ENCODE results near the gene TYW1. TPM values are rescaled to one million over a fixed set of nuclear protein-coding genes. Genes with fewer than 3 reads are reported as not detected.
"Not testable (repeated sequence)": the region's sequence is repeated elsewhere in the genome, so short reads cannot be mapped to it uniquely, and the experiment has no call there.

The TYW1 gene
- polyA plus RNA-seq, 3 donors: 23.1 to 24.1 (median 23.9) TPM

DNA sequence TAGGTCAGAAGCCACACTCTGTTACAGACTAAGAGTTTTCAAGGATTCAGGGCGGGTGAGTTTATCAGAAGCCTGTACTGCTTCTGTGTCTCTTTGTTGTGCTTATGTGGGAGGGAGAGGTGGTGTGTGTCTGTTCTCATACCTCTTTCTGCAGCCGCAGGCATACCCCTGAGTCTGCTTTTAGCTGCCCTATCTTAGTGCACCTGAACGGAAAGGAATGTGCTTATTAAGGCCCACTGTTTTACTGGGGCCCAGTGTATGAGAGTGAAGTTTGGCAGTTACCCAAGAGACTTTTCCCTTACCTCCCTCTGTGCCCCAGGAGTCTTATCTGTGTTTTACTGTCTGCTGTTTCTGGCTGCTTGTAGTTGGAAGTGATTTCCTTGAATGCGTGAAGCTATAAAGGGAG, 104.3 kb downstream of the TYW1 start:
- DNase-seq (ENCODE audit: extremely low read depth in 1 of 11, low read depth in 9 of 11, low spot score in 4 of 11): peak in 1 of 11 donors; percentile 2

DNA sequence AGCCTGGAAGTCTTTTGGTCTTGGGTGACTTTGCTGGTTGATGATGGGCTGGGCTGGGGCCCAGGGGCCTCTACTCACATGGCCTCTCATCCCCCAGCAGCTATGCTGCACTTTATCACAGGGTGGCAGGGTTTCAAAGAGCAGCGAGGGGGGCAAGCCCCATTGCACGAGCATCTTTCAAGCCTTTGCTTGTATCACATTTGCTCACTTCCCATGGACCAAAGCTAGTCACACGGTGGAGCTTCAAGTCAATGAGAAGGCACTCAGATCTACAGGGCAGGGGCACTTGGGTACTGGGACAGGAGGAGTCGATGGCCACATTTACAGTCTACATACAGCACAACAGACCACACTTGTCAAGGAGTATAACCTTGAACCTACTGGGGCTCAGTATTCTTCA, 108.3 kb downstream of the TYW1 start:
- DNase-seq (ENCODE audit: extremely low read depth in 1 of 11, low read depth in 9 of 11, low spot score in 4 of 11): not testable (repeated sequence)

DNA sequence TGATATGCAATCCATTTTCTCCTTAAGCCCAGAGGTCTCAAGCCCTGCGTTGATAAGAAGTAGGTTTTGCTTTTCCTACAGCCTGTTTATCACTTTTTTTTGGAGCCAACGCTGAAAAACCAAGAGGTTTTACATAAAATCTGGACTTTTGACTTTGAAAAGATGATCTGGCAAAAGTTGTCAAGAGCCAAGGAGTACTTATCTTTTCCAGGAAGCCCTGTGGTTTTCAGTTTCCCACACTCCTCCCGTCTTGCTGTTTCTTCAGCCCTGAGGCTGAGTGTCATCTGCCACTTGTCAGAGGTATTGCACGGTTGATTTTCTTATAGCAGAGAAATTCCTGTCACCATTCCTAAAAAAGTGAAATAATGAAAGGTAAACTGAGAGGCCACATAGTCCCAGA, 108.7 kb downstream of the TYW1 start:
- no peak for DNase-seq (ENCODE audit: extremely low read depth in 1 of 11, low read depth in 9 of 11, low spot score in 4 of 11)

DNA sequence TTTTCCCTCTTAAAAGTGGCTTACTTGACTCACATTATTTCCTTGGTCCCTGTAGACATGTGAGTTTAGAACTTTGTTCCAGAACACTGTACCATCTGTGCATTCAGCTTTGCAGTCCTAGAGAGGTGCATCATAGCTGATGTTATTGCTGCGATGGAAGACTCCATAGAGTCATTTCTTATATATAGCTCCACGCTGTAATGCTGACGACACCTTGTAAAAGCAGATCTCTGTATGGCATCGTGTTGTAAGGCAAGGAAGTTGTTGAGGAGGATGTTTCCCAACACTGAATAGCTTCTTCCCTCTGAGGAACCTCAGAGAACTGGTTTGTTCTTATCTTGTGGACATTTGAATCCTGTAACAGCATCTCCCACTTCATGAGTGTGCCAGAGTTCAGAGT, 109.6 kb downstream of the TYW1 start:
- DNase-seq (ENCODE audit: extremely low read depth in 1 of 11, low read depth in 9 of 11, low spot score in 4 of 11): not testable (repeated sequence)

DNA sequence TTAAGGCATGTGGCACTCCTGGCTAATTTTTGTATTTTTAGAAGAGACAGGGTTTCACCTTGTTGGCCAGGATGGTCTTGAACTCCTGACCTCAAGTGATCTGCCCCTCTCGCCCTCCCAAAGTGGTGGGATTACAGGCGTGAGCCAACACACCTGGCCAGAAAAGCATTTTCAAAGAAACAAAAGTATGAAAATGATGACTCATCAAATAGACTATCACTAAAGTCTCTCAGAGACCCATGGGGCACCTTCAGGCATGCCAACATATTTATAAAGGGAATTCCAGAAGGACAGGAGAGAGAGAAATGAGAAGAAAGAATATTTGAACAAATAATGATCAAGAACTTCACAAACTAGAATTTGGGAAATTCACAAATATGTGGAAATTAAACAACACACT, 114.7 kb downstream of the TYW1 start:
- not testable (repeated sequence) for DNase-seq (ENCODE audit: extremely low read depth in 1 of 11, low read depth in 9 of 11, low spot score in 4 of 11)

DNA sequence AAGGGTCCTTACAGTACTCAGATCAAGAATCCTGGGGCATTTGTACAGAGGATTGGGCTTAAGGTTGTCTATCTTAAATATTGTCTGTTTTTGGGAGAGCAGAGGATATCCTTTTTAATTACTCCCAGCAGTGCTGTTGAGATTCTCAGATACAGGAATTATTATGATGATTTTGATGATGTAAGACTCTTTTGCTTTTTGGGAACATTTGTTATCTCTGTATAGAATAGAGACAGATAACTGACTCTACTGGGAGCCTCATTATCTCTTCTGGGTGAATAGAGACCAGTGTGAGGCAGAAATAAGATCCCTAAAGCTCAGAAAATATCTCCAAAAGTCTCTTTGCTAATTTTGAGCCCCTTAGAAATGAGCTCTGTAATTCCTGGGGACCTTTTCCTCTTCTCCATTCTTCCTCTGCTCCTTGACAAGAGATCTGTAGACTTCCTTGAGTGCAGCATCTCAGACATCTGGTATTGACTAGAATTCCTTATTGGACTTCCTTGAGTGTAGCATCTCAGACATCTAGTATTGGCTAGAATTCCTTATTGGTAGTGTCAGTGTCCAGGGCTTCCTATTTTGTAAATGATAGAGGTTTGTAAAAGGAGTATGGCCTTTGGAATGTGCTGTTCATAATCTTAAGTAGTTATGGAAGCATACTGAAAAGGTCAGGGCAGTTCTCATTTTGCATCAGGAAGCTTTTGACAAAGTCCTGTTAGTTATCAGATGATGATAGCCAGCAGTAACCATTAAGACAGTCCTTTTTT, 118.0 kb downstream of the TYW1 start:
- not testable (repeated sequence) for DNase-seq (ENCODE audit: extremely low read depth in 1 of 11, low read depth in 9 of 11, low spot score in 4 of 11)

DNA sequence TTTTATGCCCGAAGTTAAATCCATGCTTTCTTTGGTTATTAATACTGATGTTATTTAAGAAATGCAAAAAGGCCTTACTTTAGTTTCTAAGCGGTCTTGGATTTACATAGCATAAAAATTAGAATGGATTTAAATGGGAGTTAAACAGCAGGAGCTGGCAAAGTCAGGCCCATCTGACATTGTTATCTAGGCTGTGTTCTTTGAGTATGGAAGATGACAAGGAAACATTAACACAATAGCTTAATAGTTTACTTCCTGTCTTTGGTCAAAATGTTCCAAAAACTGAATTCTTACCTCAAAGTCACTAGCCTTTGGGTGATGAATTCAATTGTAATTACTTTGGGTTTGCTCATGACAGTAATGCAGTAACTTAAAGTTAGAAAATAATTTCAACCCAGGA, 123.9 kb downstream of the TYW1 start:
- not testable (repeated sequence) for DNase-seq (ENCODE audit: extremely low read depth in 1 of 11, low read depth in 9 of 11, low spot score in 4 of 11)

DNA sequence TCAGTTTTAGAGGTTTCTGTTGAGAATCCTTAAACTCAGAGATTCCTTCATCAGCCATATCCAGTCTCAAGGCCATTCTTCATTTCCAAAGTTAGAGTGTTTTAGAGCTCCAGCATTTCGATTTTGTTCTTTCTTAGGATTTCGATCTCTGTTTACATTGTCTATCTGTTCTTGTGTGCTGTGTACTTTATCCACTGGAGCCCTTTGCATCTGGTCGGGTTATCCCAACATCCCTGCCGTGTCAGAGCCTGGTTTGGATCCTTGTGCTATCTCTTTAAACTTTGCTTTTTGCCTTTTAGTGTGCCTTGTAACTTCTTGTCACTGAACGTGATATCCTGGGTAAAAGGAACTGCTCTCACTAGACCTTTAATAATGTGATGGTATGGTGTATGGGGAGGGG, 131.6 kb downstream of the TYW1 start:
- not testable (repeated sequence) for DNase-seq (ENCODE audit: extremely low read depth in 1 of 11, low read depth in 9 of 11, low spot score in 4 of 11)

DNA sequence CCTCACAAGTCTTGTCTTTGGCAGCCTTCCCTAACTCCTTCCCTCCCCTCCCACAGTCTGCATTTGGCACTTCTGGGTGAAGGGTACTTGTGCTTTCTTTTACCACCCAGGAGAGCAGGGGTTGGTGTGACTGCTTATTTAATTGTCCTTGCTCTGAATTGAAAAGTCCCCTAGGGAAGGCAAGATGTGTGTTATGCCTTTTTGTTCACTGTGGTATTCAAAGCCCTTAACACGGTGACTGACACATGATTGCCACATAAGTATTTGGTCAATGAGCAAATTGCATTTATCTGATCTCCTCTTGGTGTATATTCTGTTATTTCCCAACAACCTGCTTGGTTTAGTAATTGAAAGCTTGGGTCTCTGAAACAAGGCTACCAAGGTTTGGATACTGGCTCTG, 134.1 kb downstream of the TYW1 start:
- DNase-seq (ENCODE audit: extremely low read depth in 1 of 11, low read depth in 9 of 11, low spot score in 4 of 11): not testable (repeated sequence)

DNA sequence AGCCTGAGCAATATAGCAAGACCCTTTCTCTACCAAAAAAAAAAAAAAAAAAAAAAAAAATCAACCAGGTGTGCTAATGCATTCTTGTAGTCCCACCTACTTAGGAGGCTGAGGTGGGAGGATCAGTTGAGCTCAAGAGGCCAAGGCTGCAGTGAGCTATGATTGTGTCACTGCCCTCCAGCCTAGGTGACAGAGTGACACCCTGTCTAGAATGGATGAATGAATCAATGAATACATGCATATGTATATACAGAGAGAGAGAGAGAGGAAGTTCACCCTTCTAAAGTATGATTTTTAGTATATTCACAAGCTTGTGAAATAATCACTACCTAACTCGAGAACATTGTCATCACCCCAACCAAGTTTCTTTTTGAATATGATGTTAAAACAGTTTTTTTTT, 138.3 kb downstream of the TYW1 start:
- not testable (repeated sequence) for DNase-seq (ENCODE audit: extremely low read depth in 1 of 11, low read depth in 9 of 11, low spot score in 4 of 11)

DNA sequence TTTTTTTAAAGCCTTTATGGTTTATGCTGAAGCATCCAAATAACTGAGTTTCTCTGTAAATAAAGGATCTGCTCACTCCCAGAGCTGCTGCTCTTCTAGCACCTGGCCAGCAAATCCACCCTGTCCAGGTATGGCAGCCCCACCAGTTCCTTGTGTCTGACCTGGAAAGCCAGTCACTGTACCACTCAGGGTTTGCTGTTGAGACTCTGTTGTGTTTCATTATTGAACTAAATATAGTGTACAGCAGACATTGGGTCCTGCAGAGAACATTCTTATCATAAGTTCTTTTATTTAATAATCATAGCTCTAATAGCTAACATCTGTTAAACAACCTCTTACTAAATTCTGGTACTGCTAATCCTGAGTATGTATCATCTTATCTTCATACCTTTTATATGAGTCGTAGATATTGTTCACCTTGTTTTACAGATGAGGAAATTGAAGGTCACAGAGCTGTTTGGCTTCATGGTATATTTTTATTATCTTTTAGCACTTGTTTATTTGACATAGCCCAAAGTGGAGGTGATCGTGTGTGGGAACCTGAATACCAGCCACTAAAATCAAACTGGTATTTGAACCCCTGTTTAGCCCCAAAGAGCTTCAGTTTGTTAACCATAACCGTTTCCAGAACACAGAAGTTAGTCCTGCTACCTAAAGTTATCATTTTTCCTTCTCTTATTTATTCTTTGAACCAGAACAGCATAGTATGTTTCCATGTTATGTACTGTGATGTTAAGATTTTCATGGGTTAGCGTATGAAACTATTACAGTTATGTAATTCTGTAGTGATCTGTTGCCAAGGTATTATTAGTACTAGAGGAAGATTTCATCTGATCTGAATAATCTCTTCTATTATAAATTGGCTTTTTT, 139.2 kb downstream of the TYW1 start:
- DNase-seq (ENCODE audit: extremely low read depth in 1 of 11, low read depth in 9 of 11, low spot score in 4 of 11): not testable (repeated sequence)

DNA sequence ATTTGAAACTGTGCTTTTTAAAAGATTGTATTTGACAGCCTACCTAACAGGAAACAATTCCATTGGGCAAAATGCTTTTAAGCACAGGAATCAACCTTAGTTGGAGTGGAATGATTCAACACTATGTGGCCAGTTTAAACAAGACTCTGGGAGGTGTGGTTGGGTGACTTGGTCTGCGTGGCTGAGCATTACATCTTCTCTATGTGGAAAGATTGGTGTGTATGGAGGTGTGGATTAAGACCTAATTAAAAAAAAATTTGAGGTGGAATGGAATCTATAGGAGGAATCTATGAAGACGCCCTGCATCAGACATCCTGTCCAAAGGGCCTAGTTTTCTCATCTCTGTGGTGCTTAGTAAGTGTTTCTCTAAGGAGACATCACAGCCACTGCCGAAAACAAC, 140.9 kb downstream of the TYW1 start:
- not testable (repeated sequence) for DNase-seq (ENCODE audit: extremely low read depth in 1 of 11, low read depth in 9 of 11, low spot score in 4 of 11)

DNA sequence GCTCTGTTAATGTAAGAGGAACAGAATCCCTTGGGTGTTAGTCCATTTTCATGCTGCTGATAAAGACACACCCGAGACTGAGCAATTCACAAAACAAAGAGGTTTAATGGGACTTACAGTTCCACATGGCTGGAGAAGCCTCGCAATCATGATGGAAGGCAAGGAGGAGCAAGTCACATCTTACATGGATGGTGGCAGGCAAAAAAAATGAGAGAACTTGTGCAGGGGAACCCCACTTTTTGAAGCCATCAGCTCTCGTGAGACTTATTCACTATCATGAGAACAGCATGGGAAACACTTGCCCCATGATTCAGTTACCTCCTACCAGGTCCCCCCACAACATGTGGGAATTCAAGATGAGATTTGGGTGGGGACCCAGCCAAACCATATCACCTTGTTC, 143.2 kb downstream of the TYW1 start:
- DNase-seq (ENCODE audit: extremely low read depth in 1 of 11, low read depth in 9 of 11, low spot score in 4 of 11): not testable (repeated sequence)

DNA sequence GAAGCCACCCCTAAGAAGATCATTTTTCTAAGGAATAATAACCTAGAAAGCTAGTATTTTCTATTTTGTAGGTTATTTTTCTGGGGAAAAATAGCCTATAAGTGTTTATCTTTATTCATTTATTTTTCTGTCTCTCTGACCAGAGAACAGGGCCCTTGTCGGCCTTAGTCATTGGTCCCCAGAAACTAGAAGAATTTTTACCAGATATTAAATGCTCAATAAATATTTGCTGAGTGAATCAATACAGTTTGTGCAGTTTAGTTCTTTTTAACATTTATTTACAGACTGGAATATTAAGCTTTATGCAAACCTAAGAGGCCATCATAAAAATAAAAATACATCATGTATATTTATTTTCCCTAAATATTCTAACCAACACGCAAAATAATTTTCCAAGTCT, 144.4 kb downstream of the TYW1 start:
- DNase-seq (ENCODE audit: extremely low read depth in 1 of 11, low read depth in 9 of 11, low spot score in 4 of 11): not testable (repeated sequence)

DNA sequence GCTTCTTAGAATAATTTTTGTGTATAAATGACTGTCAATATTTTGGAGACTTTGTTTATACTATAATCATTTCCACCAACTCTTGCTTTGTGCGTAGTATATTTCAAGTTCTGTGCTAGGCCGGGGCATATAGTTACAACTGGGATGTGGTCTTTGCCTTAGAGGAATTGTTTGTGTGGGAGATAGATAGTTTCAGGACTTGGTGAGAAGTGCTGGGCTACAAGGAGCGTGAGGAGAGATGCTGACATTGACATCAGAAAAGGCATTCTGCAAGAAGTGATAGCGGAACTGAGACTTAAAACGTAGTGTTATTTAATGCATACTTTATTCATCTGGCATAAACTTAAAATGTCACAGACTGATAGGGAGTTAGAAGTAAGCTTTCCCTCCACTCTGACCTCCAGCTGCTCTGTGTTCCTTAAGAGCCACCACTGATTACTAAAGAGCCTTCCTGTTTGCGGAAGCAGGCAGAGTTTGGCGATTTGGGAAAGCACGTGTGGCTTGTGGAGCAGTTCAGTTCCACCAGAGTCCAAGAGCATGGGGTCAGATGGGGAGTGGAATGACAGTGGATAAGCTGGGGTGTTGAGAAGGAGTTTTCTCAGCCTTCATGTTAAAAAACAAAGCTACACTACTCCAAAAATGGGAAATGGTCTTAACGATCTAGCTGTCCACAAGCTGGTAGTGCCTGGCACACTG, 146.6 kb downstream of the TYW1 start:
- not testable (repeated sequence) for DNase-seq (ENCODE audit: extremely low read depth in 1 of 11, low read depth in 9 of 11, low spot score in 4 of 11)

DNA sequence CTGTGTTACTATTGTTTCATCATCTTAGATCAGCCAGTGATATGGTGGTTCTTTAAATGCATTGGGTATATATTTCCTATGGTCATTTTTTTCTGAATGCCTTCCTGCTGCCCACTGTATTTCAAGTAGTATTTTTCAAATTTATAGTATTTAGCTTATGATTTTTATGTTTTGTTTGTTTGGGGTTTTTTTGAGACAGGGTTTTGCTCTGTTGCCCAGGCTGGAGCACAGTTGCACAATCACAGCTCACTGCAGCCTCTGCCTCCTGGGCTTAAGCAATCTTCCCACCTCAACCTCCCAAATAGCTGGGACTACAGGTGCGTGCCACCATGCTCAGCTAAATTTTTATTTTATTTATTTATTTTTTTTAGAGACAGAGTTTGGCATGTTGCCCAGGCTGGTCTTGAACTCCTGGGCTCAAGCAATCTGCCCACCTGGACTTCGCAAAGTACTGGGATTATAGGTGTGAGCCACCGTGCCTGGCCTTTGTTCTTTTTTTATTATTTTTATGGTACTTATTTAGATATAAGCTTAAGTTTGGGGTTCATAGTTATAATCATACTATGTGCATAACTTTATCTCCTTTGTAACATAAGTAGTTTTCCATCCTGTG, 149.1 kb downstream of the TYW1 start:
- not testable (repeated sequence) for DNase-seq (ENCODE audit: extremely low read depth in 1 of 11, low read depth in 9 of 11, low spot score in 4 of 11)

DNA sequence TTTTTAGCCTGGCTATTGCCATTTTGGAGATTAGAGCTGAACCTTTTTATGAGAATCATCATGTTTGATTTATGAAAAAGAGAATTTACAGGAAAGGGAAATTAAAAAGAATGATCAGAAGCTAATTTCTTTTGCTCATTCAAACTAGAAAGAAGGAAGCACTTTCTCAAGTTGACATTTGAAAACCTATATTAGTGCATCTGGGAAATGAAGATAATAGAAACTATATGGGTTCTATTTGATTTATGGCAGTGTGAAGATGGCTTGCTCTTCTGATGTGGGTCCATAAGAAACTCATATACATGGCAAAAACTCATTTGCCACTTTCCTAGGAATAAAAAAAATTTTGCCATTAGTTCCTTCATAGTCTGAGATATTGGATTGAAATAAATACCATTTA, 152.5 kb downstream of the TYW1 start:
- not testable (repeated sequence) for DNase-seq (ENCODE audit: extremely low read depth in 1 of 11, low read depth in 9 of 11, low spot score in 4 of 11)

DNA sequence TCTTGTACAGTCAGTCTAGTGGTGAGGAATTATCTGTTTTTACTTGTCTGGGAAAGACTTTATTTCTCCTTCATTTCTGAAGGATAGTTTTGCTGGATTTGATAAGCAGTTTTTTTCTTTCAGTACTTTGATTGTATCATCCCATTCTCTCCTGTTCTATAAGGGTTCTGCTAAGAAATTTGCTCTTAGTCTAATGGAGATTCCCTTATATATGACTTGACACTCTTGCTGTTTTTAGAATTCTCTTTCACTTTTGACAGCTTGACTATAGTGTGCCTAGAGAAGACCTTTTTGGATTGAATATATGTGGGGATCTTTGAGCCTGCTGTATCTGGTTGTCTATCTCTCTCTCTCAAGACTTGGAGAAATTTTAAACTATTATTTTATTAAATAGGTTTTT, 157.7 kb downstream of the TYW1 start:
- not testable (repeated sequence) for DNase-seq (ENCODE audit: extremely low read depth in 1 of 11, low read depth in 9 of 11, low spot score in 4 of 11)

DNA sequence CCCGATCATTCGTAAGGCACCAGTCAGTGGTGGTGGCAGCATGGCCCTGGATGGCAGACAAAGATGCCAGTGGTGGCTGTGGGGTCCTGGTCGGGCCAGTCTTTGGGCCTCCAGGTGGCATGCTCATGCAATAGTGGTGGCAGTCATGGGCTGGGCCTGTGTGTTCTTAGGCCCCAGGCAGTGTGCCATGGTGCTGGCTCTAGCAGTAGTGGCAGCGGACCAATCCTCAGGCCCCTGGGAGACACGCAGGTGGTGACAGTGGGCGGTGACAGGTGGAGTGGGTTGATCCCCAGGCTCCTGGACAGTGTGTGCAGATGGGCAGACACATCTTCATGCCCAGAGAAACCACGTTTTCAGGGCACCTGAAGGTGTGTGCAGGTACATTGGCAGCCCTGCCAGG, 159.4 kb downstream of the TYW1 start:
- DNase-seq (ENCODE audit: extremely low read depth in 1 of 11, low read depth in 9 of 11, low spot score in 4 of 11): not testable (repeated sequence)

Measured in renal cortex interstitium (tissue), 11 donors.